HG03442 (cell line): ENCODE data around the gene ABI3BP.

Experiments
- ATAC-seq: cut with Tn5 transposase; IDR thresholded peaks from one replicate; pipeline ENCODE4 v1.9.1; 2021; ENCODE audit warnings: mild to moderate bottlenecking, moderate library complexity; ENCODE audit not compliant: unreplicated experiment

ABI3BP gene

GRCh38 chr3:100988080-100988479, 5.1 kb downstream of the ABI3BP start:
- no peak for ATAC-seq

DNA sequence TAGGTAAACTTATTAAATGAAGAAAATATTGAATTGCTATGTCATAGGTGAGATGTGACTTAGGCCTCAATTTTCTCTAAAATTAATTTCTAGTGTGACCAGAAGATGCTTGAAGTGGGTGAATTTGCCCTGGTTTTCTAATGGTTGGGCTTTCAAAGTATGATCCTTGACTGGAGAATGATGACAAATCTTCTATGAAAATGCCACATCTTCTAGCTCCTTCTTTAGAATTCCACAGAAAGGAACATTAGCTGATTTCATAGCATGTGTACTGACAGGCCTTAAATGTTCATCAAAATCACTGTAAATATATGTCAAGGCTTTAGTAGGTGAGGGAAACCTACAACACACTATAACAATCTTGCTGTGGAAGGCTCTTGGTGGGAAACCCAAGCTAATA, 8.9 kb downstream of the ABI3BP start:
- no peak for ATAC-seq

- ATAC-seq: no peak
Measured at GRCh38 chr3:100982710-100983109, 10.5 kb downstream of the ABI3BP start.

- ATAC-seq: no peak
Measured at GRCh38 chr3:100981164-100981911, 11.9 kb downstream of the ABI3BP start.

GRCh38 chr3:100978011-100978659, 15.1 kb downstream of the ABI3BP start:
- no peak for ATAC-seq

- no peak for ATAC-seq
Measured at GRCh38 chr3:100976611-100977010, 16.6 kb downstream of the ABI3BP start.

- ATAC-seq: no peak
Measured at GRCh38 chr3:100975714-100976113, 17.5 kb downstream of the ABI3BP start.

DNA sequence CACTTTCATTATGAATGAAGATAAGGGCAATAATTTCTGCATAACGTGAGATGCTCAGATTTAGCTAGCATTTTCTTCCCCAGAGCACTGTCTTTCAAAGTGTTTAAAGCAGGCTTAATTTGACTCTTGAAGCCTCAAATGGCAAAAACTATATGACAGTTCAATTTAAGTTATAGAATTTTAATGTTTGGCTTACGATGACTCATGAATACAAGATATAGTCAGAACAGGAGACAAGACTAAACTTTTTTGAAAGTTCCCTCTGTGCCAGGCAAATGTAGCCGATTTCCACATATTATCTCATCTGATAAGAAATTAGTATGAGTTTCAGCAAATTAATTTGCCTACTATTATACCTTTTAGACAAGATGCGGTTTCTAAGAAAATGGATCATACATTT, 19.6 kb downstream of the ABI3BP start:
- no peak for ATAC-seq

- ATAC-seq: no peak
Measured at GRCh38 chr3:100972867-100973266, 20.4 kb downstream of the ABI3BP start.

DNA sequence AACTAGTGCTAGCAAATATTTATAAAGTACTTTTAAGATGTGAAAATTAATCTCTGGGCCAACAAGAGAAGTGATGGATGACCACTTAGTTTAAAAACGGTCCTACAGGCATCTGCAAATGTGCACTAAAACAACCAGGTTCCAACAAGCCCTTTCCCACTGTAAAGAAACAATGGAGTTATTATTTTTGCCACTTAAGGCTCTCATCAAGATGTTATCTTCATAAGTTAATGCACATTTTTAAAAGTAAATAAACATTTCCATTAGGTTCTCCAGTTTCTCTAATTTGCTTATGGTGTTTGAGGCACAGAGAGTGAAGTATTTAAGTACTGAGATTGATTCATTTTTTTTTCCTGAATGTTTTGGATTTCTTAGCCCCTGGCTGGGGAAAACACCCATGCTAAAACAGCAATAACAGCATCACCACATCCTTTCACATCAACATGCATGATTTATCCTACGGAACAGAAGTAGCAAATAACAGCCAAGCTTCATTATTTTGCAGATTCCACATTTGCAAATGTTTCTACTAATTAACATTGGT, 20.8 kb downstream of the ABI3BP start:
- ATAC-seq: no peak

- no peak for ATAC-seq
Measured at GRCh38 chr3:100971798-100972197, 21.4 kb downstream of the ABI3BP start.

DNA sequence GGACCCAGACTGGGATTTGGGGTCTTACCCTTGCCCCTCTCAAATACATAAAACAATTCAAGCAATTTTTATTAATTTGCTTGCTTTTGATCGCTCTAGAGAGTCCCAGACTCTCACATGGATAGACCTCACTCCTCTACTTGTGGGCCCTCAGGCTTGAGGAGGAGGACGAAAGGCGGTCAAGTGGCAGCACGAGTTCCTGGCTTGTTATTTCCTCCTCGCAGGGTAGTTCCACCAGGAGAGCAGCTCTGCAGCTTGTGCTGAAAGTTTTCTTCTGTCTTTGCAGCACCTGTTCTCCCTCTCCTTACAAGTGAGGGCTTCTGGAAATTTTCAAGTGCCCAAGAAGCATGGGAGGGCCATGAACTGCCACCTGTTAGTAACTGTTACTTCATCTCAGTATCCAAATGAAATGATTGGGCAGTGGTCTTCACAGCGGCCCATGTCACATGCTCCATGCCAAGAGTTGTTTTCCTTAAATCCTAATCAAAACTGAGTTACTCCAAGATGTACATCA, 22.7 kb downstream of the ABI3BP start:
- no peak for ATAC-seq

DNA sequence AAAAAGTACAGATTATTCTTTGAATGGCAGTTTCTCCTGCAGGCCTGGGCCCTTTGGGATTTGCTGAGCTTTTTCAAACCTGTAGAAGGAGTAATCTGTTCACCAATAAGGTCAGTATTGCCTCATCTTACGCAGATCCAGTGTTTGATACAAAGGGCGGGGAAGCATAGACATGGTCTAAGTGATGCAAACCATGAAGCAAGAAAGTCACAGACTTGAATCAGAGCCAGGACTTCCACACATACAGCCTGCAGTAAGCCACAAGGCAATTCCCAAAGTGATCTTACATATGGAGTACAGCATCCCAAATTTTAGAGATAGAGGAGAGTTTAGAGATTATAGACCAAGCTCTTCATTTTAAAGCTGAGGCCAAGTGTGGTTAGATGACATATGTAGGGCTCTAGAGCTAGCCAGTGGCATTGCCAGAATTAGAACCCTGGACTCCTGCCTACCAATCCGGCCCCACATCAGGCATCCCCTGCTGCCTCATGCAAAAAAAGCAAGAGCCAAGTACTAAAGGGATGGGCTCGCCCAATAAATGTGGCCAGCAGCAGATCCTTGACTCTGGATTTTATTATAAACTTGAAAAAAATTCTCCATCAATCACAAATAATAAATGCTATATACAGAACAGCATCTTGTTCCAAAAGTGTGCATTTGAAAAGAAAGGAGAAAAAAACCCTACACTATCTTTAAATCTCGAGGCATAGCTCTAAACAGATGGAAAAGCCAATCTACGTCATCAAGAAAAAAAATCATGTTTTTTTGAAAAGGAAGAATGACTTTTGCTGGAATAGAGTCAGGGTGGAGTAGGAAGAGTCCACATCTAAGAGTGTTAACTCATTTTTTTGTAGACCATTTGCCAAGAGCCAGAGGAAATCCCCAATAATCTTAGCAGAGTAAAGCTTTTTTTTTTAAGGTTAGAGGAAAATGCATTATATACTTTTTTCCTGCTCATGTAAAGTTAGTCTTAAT, 24.0 kb downstream of the ABI3BP start:
- ATAC-seq: no peak

GRCh38 chr3:100966807-100967206, 26.4 kb downstream of the ABI3BP start:
- no peak for ATAC-seq

DNA sequence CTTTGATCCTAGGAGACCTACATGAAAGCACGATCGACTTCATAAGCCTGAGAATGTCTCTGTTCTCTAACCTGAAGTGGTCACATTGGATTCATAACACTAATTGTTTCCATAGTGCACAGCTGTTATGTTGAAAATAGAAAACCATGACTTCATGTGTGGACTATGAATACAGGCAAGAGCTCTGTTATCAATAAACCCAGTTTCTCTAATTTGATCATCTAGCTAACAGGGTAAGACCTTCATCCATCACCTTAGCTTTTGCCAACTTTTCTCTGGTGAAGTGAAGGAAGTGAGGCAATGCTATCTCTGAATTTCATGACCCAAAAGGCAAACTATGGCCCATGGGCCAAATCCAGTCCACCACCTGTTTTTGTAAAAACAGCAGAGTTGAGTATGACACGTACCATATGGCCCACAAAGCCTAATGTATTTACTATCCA, 27.2 kb downstream of the ABI3BP start:
- no peak for ATAC-seq

GRCh38 chr3:100963041-100963440, 30.2 kb downstream of the ABI3BP start:
- no peak for ATAC-seq

GRCh38 chr3:100957261-100957986, 35.8 kb downstream of the ABI3BP start:
- ATAC-seq: no peak

DNA sequence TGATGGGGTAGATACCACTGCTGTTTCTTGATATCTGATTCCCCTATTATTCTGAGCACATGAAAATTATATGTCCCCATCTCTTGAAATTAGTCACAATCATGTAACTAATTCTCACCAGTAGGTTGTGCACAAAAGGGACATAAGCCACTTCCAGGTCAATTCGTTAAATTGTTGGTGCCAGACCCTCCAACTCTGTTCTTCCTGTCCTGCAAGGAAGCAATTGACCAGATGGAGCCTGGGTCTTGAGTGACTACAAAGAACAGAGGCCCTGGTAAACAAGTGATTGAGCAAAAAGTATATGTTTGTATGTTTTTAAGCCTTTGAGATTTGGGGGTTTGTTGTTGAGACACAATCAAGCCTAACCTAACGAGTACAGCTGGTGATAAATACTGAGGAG, 36.9 kb downstream of the ABI3BP start:
- no peak for ATAC-seq

GRCh38 chr3:100954990-100955389, 38.2 kb downstream of the ABI3BP start:
- ATAC-seq: no peak
